HG03175 (cell line): ENCODE results near the gene CYP20A1.
A peak's percentile ranks its signal among the peaks of the same experiment; 100 is the strongest.
"Not testable (repeated sequence)": the region's sequence is repeated elsewhere in the genome, so short reads cannot be mapped to it uniquely, and the experiment has no call there.

Experiments
- ATAC-seq: cut with Tn5 transposase; IDR thresholded peaks from one replicate; pipeline ENCODE4 v1.9.1; 2021; ENCODE audit warnings: mild to moderate bottlenecking, moderate library complexity; ENCODE audit not compliant: unreplicated experiment

Gene CYP20A1, protein sequence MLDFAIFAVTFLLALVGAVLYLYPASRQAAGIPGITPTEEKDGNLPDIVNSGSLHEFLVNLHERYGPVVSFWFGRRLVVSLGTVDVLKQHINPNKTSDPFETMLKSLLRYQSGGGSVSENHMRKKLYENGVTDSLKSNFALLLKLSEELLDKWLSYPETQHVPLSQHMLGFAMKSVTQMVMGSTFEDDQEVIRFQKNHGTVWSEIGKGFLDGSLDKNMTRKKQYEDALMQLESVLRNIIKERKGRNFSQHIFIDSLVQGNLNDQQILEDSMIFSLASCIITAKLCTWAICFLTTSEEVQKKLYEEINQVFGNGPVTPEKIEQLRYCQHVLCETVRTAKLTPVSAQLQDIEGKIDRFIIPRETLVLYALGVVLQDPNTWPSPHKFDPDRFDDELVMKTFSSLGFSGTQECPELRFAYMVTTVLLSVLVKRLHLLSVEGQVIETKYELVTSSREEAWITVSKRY

DNA sequence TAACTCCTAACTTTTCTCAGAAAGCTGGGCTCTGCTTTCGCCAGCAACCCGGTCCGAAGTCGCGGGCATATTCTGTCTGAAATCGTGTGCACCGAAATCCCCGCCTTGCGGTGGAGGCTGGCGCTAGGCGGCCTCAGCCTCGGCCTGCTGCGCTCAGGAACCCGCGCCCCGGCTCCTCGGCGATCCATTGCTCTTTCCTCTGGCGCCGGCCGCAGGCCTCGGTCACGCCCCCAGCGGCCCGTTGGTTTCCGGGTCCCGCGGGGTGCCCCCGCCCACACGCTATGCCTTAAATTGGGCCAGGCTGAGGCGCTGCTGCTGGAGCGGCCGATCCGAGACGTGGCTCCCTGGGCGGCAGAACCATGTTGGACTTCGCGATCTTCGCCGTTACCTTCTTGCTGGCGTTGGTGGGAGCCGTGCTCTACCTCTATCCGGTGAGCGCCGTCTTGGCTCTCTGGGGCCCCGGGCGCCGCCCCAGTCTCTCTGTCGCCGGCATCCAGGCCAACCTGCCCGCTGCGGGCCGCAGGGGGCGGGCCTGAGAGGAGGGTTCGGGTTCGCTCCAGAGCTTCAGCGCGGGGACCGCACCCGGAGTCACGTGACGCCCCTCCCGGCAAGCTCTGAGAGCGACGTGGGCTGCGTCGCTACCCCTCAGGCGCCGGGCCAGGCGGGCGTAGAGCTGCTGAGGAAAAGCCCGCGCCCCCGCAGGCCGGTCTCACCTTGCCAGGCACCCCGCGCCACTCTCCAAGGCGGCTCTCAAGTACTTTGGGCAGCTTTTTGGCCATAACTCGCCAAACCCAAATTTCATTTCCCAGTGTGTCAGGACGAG lies at the start of gene CYP20A1:
TSS of gene CYP20A1 (plus strand) at position 315 of the 823 bp plus-strand sequence. CDS start at position 360, 45 bp downstream.
- ATAC-seq: peak; percentile 87

DNA sequence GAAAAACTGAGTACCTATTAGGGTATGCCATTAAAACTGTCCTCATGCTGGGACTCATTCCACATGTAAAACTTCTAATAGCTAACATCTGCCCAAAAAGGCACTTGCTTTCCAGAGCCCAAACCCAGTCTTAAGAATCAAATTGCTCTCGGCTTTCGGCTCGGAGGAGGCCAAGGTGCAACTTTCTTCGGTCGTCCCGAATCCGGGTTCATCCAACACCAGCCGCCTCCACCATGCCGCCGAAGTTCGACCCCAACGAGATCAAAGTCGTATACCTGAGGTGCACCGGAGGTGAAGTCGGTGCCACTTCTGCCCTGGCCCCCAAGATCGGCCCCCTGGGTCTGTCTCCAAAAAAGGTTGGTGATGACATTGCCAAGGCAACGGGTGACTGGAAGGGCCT lies 48.3 kb upstream of the CYP20A1 start:
- not testable (repeated sequence) for ATAC-seq

DNA sequence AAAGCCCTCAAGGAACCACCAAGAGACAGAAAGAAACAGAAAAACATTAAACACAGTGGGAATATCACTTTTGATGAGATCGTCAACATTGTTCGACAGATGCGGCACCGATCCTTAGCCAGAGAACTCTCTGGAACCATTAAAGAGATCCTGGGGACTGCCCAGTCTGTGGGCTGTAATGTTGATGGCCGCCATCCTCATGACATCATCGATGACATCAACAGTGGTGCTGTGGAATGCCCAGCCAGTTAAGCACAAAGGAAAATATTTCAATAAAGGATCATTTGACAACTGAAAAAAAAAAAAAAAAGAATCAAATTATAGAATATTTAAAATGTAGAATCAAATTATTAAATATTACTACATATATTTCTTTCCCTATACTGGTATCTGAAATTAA lies 47.8 kb upstream of the CYP20A1 start:
- not testable (repeated sequence) for ATAC-seq

DNA sequence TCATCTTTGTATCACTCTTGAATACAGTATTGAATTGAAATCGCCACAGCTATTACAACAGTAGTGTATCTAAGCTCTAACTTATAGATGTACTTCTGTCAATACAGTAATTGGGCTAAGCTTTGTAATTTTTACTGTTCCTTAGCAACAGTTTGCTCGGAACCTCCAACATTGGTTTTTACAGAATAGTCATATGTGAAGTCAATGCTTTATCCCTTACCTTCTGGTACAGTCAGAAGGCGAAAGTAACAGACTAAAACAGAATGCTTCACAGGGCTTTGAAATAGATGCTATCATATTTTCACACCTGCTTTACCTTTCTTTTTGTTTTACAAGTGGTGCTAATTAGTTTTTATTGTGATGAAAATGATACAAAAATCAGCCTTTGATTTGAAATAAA lies 46.9 kb upstream of the CYP20A1 start:
- ATAC-seq: no peak

DNA sequence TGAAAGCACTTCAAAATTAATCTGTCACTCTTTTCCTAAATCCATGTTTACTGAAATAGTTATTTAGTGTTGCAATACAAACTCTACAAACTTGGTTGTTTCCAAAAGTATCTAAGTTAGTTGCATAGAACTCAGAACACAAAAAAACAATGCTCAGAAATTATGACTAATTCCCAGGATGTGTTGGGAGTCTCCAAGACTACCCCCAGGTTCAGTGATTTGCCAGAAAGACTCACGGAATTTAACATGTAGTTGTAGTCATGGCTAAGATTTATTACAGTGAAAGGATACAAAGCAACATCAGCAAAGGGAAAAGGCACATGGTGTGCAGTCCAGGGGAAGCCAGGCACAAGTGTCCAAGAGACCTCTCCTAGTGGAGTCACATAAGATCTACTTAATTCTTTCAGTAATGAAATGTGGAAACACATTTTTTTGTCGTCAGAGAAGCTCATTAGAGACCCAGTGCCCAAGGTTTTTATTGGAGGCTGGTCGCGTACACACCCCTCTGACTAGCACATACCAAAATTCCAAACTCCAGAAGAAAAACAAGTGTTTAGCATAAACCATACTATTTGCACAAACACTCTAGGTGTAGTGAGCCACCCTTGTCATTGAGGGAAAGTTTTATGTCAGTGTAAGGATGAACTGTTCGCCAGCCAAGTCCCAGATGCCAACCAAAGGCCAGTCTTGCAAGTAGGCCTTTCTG lies 43.3 kb upstream of the CYP20A1 start:
- ATAC-seq: no peak

DNA sequence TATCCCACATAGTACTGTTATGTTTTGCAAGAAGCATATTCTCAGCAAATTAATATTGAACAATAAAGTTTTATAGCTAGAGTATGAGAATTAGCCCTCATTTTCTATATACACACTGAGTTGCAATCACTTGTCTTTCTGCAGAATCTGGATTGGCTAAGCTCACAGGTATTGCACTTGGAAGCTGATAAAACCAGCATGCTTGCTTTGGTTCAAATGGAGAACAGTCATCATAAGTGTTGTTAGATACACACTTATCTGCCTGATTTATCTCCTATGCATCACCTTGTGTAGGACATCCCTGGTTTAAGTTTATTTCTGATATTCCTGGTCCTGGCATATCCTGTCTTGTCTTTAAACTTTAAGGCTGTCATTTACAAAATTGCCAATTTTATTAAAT lies 38.0 kb upstream of the CYP20A1 start:
- no peak for ATAC-seq

DNA sequence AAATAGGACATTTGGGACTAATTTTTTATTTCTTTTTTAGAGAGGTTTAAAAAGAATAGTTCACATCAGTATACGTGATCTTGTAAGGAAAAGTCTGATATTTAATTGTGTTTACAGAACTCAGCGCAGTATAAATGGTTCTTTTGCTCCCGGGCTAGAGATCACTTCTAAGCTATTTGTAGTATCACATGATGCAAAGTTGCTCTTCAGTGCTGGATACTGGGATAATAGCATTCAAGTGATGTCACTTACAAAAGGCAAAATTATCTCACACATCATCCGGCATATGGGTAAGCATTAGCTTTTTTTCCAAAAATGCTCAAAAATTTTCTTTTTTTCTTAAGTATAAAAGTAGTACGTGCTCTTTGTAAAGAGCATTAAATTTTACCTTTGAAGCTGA lies 37.4 kb upstream of the CYP20A1 start:
- no peak for ATAC-seq

DNA sequence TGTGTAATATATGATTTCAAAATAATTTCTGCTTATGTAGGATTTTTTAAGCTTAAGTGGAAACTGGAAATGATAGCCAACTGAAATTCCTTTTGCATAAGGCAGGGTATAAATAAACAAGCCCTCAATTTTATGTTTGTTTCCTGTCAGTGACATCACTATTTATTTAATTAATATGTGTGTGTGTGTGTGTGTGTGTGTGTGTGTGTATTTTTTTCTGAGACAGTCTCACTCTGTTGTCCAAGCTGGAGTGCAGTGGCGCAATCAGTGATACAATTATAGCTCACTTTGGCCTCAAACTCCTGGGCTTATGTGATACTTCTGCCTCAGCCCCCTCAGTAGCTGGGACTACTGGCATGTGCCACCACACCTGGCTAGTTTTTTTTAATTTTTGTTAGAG lies 29.3 kb upstream of the CYP20A1 start:
- ATAC-seq: no peak

DNA sequence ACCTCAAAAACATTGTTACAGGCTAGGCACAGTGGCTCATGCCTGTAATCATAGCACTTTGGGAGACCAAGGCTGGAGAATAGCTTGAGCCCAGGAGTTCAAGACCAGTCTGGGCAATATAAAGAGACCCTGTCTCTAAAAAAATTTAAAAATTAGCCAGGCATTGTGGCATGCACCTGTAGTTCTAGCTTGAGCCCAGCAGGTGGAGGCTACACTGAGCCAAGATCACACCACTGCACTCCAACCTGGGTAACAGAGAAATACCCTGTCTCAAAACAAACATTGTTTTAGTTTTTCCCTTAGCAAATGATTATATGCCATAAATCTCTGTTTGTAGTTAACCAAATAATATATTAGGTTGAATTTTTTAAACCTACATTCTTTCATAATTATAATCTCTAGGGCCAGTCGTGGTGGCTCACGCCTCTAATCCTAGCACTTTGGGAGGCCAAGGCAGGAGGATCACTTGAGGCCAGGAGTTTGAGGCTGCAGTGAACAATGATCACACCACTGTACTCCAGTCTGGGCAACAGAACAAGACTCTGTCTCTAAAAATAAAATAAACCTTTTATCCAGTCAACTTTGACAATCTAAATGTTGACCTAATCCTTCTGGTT lies 13.3 kb upstream of the CYP20A1 start:
- peak; percentile 61 for ATAC-seq

DNA sequence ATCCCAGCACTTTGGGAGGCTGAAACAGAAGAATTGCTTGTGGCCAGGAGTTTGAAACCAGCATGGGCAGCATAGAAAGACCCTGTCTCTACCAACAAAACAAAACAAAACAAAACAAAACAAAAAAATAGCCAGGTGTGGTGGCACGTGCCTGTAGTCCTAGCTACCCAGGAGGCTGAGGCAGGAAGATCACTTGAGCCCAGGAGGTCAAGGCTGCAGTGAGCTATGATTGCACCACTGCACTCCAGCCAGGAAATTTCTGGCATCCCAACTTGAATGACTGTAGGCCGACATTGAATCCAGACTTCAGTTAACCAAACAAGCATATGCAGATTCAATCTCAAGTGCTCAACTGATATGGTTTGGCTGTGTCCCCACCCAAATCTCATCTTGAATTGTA lies 9.1 kb upstream of the CYP20A1 start:
- not testable (repeated sequence) for ATAC-seq

DNA sequence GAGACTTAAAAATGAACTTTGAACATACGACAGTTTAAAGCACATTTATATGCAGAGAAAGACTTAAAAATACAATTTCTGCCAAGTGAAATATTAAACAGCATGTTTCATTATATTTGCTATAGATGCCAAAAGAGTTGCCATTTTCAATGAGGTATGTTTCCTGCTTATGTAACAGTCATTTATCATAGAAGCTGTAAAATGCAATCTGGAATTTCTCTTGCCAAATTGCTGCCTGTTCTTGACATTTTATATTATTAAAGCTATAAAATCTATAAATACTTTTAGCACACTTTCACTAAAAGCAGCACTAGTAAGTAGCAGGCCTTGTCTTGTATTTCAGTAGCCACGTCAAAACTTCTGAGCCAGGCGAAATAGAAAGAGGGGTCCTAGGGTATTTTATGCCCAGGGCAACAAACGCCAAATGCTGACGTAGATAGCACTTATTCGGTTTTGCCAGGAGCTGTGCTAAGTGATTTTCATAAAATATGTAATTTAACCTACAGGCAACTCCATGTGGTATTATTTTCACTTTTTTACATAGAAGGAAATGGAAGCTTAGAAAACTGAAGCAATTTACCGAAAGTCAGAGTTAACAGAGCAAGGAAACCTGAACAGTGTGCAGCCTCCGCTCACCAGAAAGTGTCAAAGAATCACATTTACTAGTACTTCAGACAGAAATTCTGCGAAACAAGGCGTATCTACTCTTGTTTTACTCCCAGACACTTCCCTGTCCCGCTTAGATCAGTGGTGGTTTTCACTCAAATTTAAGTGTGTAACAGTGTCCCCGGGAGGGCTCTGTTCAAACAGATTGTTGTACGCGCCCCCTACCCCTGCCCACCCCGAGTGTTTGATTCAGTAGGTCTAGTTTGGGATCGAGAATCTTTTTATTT lies 1.2 kb upstream of the CYP20A1 start:
- no peak for ATAC-seq

DNA sequence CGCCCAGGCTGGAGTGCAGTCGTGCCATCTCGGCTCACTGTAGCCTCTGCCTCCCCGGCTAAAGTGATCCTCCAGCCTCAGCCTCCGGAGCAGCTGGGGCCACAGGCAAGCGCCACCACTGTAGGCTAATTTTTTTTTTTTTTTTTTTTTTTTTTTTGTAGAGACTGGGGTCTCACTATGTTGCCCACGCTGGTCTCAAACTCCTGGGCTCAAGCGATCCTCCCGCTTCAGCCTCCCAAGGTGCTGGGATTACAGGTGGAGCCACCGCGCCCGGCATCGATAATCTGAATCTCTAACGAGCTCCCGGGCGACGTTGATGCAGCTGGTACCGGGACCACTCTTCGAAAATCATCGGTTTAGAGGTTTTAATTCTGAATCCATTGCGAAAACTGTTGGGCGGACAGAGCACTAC lies 520 bp upstream of the CYP20A1 start:
- ATAC-seq: no peak

DNA sequence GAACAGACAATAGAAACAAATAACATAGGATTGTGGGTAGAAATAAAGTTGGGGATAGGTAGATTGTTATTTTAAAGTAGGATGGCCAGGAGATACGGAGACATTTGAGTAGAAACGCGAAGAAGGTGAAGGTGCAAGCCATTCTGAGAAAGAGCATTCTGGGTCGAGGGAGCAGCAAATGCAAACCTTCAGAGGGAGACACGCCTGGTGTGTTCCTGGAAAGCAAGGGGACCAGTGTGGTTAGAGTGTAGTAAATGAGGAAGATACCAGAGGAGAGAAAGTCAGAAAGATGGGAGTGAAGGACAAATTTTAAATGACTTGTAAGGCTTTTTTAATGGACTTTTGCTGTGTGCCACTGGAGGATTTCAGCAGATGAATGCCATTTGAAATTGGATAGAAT lies 1.7 kb downstream of the CYP20A1 start:
- no peak for ATAC-seq

DNA sequence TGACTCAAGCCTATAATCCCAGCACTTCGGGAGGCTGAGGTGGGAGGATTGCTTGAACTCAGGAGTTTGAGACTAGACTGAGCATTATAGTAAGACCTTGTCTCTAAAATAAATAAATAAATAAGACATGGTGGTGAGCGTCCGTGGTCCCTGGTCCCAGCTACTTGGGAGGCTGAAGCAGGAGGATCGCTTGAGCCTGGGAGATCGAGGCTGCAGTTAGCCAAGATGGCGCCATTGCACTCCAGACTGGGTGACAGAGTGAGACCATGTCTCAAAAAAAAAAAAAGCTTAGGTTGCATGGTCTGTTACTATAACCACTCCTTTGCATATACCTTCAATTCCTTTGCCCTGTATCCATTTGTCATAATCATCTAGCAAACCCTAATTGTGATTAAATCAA lies 3.7 kb downstream of the CYP20A1 start:
- ATAC-seq: no peak

DNA sequence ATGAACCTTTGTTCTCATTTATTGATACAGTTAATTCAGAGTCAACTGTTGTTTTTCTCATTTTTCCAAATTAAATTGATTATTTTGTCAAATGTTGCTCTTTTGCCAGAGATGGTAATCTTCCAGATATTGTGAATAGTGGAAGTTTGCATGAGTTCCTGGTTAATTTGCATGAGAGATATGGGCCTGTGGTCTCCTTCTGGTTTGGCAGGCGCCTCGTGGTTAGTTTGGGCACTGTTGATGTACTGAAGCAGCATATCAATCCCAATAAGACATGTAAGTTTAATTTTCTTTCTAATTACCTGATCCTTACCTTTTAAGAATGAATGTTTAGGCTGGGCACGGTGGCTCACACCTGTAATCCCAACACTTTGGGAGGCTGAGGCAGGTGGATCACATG lies 7.8 kb downstream of the CYP20A1 start:
- ATAC-seq: no peak

DNA sequence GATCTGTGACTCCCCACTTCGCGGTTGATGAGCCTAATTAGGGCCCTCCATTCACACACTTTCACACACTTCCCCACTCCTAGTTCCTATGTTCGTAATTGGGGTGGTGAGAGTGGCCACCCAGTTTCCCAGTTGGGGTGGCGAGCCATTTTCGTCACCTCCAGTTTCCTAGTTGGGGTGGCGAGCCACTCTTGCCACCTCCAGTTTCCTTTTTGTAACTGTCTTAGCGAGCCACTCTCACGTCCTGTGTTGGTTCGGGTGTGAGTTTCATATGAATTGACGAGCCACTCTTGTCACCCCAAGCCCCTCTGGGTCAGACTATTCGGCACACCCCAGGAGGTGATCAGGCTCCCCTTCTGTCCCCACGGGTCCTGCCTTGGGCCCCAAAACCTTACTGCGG lies 14.0 kb downstream of the CYP20A1 start:
- ATAC-seq: no peak

DNA sequence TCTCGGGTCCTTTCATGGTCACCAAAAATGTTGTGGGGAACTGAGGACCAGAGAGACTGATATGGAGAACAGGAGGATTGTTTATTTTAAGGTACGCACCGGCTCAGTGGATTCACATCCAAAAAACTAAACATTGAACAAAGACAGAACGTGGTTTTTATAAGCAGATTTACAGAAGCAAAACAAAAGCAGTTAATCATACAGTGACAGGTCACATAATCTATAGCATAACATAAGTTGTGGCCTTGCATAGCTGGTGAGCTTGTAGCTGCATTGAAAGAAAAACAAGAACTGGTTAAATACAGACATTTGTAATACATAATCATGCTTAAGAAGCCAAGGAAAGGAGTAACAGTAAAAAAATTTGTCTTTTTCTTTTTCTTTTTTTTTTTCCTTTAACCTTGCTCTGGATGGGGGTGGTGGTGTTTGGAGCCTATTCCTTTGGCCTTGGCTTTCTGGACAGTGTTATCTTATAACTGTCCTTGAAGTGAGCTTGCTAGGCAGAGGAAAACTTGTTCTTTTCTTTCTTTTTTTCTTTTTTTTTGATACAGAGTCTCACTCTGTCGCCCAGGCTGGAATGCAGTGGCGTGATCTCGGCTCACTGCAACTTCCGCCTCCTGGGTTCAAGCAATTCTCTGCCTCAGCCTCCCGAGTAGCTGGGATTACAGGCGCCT lies 14.7 kb downstream of the CYP20A1 start:
- ATAC-seq: not testable (repeated sequence)

DNA sequence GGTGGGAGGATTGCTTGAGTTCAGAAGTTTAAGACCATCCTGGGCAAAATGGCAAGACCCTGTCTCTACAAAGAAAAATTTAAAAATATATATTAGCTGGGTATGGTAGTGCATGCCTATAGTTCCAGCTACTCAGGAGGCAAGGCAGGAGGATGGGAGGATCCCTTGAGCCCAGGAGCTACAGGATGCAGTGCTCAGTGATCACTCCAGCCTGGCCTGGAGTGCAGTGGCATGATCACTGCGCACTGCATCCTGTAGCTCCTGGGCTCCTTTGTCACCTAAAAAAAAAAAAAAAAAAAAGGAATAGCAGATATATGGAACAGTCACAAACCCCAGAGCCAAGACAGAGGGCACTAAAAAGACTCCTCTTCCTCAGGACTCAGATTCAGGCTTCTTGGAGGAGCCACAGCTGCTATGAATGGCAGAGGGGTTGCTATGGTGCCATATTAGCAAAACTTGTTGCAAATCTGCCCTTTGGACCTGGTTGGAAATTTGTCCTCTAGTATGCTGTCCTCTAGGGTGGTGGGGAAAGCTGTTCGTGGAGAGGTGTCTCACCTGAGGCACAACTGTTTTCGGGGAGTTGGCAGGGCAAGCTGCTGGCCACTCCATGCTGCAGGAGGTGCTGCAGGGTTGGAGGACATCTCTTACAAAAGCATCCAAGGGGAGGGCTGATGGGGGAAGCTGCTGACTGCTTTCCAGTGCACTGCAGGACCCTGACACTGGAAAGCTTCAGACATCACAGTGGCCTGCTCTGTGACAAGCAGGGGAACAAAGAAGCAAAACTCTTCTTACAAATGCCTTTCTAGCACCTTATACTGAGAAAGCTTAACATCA lies 22.7 kb downstream of the CYP20A1 start:
- ATAC-seq: no peak
